ENCODE data around the gene CNTN3.

DNA sequence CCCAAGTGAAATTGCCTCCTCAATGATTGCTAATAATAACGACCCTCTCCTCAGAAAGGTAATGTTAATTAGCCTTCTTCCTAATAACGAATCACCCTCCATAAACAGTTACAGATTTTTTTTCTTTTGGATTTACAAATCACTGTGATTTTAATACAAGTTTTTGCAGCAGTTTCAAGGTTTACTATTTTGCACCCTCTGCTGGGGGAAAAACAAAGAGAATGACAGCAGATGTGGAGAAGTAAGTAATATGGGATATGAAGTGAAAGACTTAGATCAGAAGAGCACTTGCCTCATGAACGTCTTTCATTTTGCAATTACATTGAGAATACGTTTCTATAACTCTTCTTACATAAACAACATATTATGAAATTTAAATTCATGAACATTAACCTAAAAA lies 16.1 kb upstream of the CNTN3 start:
- TF ChIP-seq FOXM1 (CRISPR knock-in tag; IDR thresholded peaks at IDR 0.05), result no peak
- no peak for TF ChIP-seq POLR2A (IDR thresholded peaks at IDR 0.05; ENCODE audit: insufficient read depth in 1 of 2, low read depth in 2 of 2, low read length in 2 of 2)
- TF ChIP-seq ESRRA (CRISPR knock-in tag; IDR thresholded peaks at IDR 0.05; ENCODE audit: low read depth), result no peak
- no peak for TF ChIP-seq ZNF580 (CRISPR knock-in tag; IDR thresholded peaks at IDR 0.05; ENCODE audit: borderline replicate concordance, low read depth)
- no peak for TF ChIP-seq YY1 (IDR thresholded peaks at IDR 0.05; ENCODE audit: insufficient read depth, insufficient replicate concordance, low read depth, low read length)
- no peak for TF ChIP-seq TBP (CRISPR knock-in tag; IDR thresholded peaks at IDR 0.05)
- TF ChIP-seq MED1 (CRISPR knock-in tag; IDR thresholded peaks at IDR 0.05), result no peak
- TF ChIP-seq ZNF205 (CRISPR knock-in tag; IDR thresholded peaks at IDR 0.05), result no peak
- no peak for TF ChIP-seq CTCF (CRISPR knock-in tag; IDR thresholded peaks at IDR 0.05)
- no peak for TF ChIP-seq POLR2AphosphoS5 (IDR thresholded peaks at IDR 0.05; ENCODE audit: low read depth, low read length)
- no peak for TF ChIP-seq MXI1 (IDR thresholded peaks at IDR 0.05; ENCODE audit: borderline replicate concordance, low read depth, low read length)
- no peak for TF ChIP-seq GABPA (IDR thresholded peaks at IDR 0.05; ENCODE audit: low read depth, low read length)
- no peak for TF ChIP-seq GABPA (CRISPR knock-in tag; IDR thresholded peaks at IDR 0.05; ENCODE audit: low read depth)
- TF ChIP-seq STAT6 (CRISPR knock-in tag; IDR thresholded peaks at IDR 0.05; ENCODE audit: borderline replicate concordance), result no peak

All from HepG2 (cell line).